ENCODE results near the gene DDX51. TPM values are rescaled to one million over a fixed set of nuclear protein-coding genes. Genes with fewer than 3 reads are reported as not detected.

Gene DDX51
- total and polyA plus RNA-seq, 2 experiments from 2014 or later, result 12.4 to 18.3 TPM

DNA sequence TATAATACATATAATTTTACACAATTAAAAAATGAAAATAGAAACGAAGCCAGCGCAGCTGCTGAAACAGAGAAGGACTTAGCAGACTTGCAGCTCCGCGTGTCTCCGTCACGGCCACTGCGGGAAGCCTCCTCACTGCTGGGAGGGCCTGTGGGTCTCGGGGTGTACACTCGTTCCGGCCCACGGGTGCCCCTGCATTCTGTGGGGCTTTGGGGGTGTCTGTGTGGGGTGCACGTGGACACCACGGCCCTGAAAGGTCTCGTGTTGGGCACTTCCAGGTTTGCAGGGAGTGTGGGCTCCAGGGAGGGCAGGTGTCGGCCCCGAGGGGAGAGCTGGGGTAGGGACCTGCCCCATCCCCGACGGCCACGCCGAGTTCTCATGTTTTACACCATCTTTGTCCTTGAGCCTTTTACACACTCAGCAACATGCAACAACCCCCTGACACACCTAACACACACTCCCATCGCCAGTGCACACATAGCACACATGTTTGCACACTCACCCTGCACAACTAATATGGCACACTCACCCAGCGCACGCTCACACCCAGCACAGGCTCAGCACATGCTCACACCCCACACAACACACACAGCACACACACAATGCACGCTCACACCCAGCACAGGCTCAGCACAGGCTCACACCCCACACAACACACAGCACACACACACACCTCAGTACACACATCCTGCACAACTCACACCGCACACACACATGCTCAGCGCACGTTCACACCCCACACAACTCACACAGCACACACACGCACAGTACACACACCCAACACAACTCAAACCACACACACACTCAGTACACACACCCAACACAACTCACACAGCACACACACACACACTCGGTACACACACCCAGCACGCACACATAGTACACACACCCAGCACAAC lies 36.8 kb upstream of the DDX51 start (continued):
- TF ChIP-seq, protein P1, sequence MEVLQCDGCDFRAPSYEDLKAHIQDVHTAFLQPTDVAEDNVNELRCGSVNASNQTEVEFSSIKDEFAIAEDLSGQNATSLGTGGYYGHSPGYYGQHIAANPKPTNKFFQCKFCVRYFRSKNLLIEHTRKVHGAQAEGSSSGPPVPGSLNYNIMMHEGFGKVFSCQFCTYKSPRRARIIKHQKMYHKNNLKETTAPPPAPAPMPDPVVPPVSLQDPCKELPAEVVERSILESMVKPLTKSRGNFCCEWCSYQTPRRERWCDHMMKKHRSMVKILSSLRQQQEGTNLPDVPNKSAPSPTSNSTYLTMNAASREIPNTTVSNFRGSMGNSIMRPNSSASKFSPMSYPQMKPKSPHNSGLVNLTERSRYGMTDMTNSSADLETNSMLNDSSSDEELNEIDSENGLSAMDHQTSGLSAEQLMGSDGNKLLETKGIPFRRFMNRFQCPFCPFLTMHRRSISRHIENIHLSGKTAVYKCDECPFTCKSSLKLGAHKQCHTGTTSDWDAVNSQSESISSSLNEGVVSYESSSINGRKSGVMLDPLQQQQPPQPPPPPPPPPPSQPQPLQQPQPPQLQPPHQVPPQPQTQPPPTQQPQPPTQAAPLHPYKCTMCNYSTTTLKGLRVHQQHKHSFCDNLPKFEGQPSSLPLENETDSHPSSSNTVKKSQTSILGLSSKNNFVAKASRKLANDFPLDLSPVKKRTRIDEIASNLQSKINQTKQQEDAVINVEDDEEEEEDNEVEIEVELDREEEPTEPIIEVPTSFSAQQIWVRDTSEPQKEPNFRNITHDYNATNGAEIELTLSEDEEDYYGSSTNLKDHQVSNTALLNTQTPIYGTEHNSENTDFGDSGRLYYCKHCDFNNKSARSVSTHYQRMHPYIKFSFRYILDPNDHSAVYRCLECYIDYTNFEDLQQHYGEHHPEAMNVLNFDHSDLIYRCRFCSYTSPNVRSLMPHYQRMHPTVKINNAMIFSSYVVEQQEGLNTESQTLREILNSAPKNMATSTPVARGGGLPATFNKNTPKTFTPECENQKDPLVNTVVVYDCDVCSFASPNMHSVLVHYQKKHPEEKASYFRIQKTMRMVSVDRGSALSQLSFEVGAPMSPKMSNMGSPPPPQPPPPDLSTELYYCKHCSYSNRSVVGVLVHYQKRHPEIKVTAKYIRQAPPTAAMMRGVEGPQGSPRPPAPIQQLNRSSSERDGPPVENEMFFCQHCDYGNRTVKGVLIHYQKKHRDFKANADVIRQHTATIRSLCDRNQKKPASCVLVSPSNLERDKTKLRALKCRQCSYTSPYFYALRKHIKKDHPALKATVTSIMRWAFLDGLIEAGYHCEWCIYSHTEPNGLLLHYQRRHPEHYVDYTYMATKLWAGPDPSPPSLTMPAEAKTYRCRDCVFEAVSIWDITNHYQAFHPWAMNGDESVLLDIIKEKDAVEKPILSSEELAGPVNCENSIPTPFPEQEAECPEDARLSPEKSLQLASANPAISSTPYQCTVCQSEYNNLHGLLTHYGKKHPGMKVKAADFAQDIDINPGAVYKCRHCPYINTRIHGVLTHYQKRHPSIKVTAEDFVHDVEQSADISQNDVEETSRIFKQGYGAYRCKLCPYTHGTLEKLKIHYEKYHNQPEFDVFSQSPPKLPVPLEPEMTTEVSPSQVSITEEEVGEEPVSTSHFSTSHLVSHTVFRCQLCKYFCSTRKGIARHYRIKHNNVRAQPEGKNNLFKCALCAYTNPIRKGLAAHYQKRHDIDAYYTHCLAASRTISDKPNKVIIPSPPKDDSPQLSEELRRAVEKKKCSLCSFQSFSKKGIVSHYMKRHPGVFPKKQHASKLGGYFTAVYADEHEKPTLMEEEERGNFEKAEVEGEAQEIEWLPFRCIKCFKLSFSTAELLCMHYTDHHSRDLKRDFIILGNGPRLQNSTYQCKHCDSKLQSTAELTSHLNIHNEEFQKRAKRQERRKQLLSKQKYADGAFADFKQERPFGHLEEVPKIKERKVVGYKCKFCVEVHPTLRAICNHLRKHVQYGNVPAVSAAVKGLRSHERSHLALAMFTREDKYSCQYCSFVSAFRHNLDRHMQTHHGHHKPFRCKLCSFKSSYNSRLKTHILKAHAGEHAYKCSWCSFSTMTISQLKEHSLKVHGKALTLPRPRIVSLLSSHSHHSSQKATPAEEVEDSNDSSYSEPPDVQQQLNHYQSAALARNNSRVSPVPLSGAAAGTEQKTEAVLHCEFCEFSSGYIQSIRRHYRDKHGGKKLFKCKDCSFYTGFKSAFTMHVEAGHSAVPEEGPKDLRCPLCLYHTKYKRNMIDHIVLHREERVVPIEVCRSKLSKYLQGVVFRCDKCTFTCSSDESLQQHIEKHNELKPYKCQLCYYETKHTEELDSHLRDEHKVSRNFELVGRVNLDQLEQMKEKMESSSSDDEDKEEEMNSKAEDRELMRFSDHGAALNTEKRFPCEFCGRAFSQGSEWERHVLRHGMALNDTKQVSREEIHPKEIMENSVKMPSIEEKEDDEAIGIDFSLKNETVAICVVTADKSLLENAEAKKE (CRISPR knock-in tag; IDR thresholded peaks at IDR 0.05), result no peak
- no peak for TF ChIP-seq EZH2phosphoT487 (IDR thresholded peaks at IDR 0.05; ENCODE audit: unreplicated experiment)
- no peak for TF ChIP-seq STAT1 (IDR thresholded peaks at IDR 0.05; ENCODE audit: unreplicated experiment)
- no peak for TF ChIP-seq ZNF331 (CRISPR knock-in tag; IDR thresholded peaks at IDR 0.05; ENCODE audit: low read depth)
- no peak for TF ChIP-seq JUNB (IDR thresholded peaks at IDR 0.05; ENCODE audit: unreplicated experiment)
- TF ChIP-seq, protein P2, sequence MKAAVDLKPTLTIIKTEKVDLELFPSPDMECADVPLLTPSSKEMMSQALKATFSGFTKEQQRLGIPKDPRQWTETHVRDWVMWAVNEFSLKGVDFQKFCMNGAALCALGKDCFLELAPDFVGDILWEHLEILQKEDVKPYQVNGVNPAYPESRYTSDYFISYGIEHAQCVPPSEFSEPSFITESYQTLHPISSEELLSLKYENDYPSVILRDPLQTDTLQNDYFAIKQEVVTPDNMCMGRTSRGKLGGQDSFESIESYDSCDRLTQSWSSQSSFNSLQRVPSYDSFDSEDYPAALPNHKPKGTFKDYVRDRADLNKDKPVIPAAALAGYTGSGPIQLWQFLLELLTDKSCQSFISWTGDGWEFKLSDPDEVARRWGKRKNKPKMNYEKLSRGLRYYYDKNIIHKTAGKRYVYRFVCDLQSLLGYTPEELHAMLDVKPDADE (IDR thresholded peaks at IDR 0.05), result no peak

All from GM23338 (cell line).